Vagina (tissue), 2 donors: Measurements from ENCODE around the gene CTNNA3. TPM values are rescaled to one million over a fixed set of nuclear protein-coding genes. Genes with fewer than 3 reads are reported as not detected.

Experiments used
- DNase-seq, 2 donors: peaks; one replicate each; pipeline ENCODE4 v3.0.0-alpha.2; 2017; ENCODE audit errors: extremely low spot score in 2 of 2
- H3K27ac ChIP-seq: fragments of 200-600 bp; sonication (generic); one replicate; pipeline ENCODE4 v1.5.1; 2019
- H3K27me3 ChIP-seq: fragments of 200-600 bp; sonication (generic); one replicate; pipeline ENCODE4 v1.5.1; 2019
- H3K36me3 ChIP-seq, 2 donors: fragments of 200-600 bp; sonication (generic); one replicate each; pipeline ENCODE4 v1.5.1; 2017 to 2019
- H3K4me1 ChIP-seq: fragments of 200-600 bp; sonication (generic); one replicate; pipeline ENCODE4 v1.5.1; 2019
- H3K4me3 ChIP-seq, 2 donors: fragments of 200-600 bp; sonication (generic); 1 replicate in 1 of 2; 2 replicates in 1 of 2; pipeline ENCODE4 v1.5.1; 2016 to 2019
- H3K9me3 ChIP-seq: fragments of 200-600 bp; sonication (generic); one replicate; pipeline ENCODE4 v1.5.1; 2019
- CTCF ChIP-seq, 3 experiments: fragments of 450-650 bp in 2 of 3; fragments of 200-600 bp in 1 of 3; sonication (generic) in 1 of 3; IDR thresholded peaks; one replicate each; pipeline ENCODE4 v1.5.1; 2017 to 2019; ENCODE audit warnings: antibody characterized with exemption in 3 of 3, mild to moderate bottlenecking in 2 of 3, moderate library complexity in 2 of 3
- POLR2A ChIP-seq, 2 donors: fragments of 450-650 bp; IDR thresholded peaks; one replicate each; pipeline ENCODE4 v1.6.1; 2017; ENCODE audit warnings: antibody characterized with exemption in 2 of 2, mild to moderate bottlenecking in 2 of 2, moderate library complexity in 2 of 2
- POLR2AphosphoS5 ChIP-seq, 2 donors: sonication (generic); formaldehyde crosslinking; IDR thresholded peaks; one replicate each; pipeline ENCODE4 v1.9.0; 2017; ENCODE audit warnings: antibody characterized with exemption in 2 of 2, mild to moderate bottlenecking in 2 of 2, low read depth in 1 of 2; ENCODE audit not compliant: insufficient read depth in 1 of 2
- intact Hi-C: fragments of 100-400 bp; cut with DNase I; formaldehyde crosslinking; loops from one replicate; pipeline ENCODE4 v1.15.1; 2023
- microRNA-seq: library from miRNA; unstranded; fragments of <30 nt; microRNA quantifications from one replicate; pipeline ENCODE4, GENCODE V29; 2017; ENCODE audit warnings: borderline number of aligned reads, borderline replicate concordance
- small RNA-seq: library from RNA; depleted of rRNA; stranded (forward); fragments of <200 nt; gene quantifications from one replicate; pipeline ENCODE3, GENCODE V24; 2016
- total RNA-seq: library from RNA; depleted of rRNA; stranded (reverse); fragments of >200 nt; gene quantifications from one replicate; pipeline ENCODE4 v1.2.3, GENCODE V29; 2016

Gene CTNNA3
- total RNA-seq, 1 donor from 2014 or later: 0.98 TPM

GRCh38 chr10:65864529-65864928, 1831.5 kb downstream of the CTNNA3 start:
- H3K4me1 ChIP-seq: no peaks in the 10 kb centered on the region
- TF ChIP-seq POLR2AphosphoS5 (IDR thresholded peaks at IDR 0.05; ENCODE audit: insufficient read depth in 1 of 2, low read depth in 1 of 2): no peak
- TF ChIP-seq POLR2A (IDR thresholded peaks at IDR 0.05): no peak
- no peak for TF ChIP-seq CTCF (IDR thresholded peaks at IDR 0.05)

DNA sequence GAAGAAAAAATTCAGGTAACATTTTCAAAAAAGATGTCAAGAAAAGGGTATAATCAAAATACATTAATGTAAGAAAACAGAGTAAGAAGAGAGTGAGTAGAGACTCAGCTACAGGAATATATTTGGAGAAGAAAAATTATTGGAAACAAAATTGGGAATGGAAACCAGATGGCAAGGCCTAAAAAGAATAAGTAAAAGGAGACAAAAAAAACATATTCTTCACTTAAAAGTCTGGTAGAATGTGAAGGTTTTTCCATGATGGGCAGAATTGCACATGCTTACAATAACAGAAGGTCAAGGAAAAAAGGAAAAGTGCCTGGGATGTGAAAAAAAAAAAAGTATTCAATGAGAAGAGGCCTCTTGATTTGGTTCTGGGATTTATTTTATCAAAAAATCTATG, 1832.0 kb downstream of the CTNNA3 start:
- H3K27ac ChIP-seq: no peak overlapping the region
- no peak for DNase-seq
- TF ChIP-seq CTCF (IDR thresholded peaks at IDR 0.05): no peak
- no peak for TF ChIP-seq POLR2AphosphoS5 (IDR thresholded peaks at IDR 0.05; ENCODE audit: insufficient read depth in 1 of 2, low read depth in 1 of 2)
- no peak for TF ChIP-seq POLR2A (IDR thresholded peaks at IDR 0.05)
- H3K36me3 ChIP-seq: no peaks in the 10 kb centered on the region
- H3K4me1 ChIP-seq: no peaks in the 10 kb centered on the region
- intact Hi-C loops: no loop called here
- no peaks in the 10 kb centered on the region for H3K27me3 ChIP-seq
- no peaks in the 10 kb centered on the region for H3K9me3 ChIP-seq
- no peak overlapping the region for H3K4me3 ChIP-seq

More at GRCh38 chr10:65864529-65864928, 1831.5 kb downstream of the CTNNA3 start:
- Histone ChIP-seq H3K36me3 (no peaks in the 10 kb centered on the region), H3K27me3 (no peaks in the 10 kb centered on the region), H3K4me3 (no peak overlapping the region), H3K9me3 (no peaks in the 10 kb centered on the region), H3K27ac (no peak overlapping the region)
- DNase-seq: no peak
- intact Hi-C loops: no loop called here

Small RNA genes within 50 kb of the gene (microRNA-seq; reads per million reads assigned to microRNA genes)
- gene MIR7151: not detected

Small RNA genes within 50 kb of the gene (small RNA-seq; reads per million reads assigned to genes)
- not detected for gene AL607023.1
- gene MIR7151: not detected

Other genes starting within 250 kb of the CTNNA3 start
- 2.7 TPM for gene DNAJC12, start 142.0 kb upstream of the CTNNA3 start, total RNA-seq
- 18.9 TPM for gene SIRT1, start 188.5 kb upstream of the CTNNA3 start, total RNA-seq